ENCODE data around the gene EGFR. TPM values are rescaled to one million over a fixed set of nuclear protein-coding genes. Genes with fewer than 3 reads are reported as not detected.

The EGFR gene
- total RNA-seq, 1 donor from 2014 or later: 58.1 TPM

DNA sequence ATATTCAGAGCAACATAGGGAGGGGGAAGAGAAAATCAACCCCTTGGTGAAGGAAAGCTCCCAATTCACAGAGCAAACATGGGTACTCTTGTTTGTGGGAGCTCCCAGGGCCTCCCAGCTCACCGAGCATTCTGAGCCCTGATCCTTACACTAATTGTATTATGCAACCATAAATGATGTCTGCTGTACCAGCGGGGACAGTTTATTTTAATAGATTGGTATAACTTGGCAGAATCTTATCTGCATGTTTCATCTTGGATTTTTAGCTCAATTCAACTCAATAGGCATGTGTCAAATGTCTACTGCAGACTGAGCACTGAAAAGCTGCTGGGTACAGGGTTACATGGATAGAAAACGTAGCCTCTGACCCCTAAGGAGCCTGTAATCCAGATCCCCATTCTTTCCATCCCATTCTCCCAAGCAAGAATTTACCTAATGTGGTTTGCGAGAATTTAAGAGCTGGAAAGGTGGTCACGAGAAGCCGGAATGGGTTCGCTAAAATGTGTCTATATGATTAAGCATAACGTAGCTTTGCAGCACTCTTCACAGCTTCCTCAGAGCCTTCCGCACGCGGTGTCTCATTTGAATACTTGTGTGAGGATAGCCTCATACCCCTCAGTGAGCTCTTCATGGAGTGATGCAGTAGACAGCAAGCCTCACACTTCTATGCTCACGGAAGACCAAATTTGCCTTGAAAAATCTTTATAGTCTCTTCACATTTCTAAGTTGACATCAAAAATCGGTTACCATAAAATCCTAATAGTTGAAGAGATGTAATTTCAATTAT, 18.3 kb downstream of the EGFR start:
- no peak for DNase-seq

DNA sequence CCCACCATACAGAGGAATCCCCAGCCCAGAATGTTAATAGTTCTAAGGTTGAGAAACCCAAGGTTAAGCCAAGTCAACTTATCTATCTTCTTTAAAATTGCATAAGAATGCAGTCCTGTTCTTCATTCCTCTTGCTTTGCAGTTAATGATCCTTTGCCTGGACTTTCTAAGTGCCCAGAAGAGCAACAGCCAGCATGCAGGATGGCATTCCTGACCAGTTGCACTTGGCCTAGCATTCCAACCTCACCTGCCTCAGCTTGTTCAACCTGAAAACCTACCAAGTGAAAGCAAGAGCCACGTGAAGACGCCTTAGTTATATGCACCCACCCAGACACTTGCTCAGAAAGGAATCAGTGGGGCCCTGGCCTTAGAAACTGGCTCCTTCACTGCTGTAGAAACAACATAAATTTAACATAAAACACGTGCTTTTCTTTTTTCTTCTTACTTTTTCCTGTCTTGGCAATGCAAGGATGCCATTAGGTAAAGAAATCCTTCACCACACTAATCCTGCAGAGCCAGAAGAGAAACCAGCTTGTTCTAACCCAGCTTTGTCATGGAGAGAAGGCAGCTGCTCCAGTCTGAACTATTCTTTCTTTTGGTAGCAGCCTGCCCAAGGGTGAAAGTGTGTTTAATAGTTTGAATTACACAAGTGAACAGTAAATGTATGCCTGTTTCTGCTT, 25.0 kb downstream of the EGFR start:
- peak; percentile 63 for DNase-seq

DNA sequence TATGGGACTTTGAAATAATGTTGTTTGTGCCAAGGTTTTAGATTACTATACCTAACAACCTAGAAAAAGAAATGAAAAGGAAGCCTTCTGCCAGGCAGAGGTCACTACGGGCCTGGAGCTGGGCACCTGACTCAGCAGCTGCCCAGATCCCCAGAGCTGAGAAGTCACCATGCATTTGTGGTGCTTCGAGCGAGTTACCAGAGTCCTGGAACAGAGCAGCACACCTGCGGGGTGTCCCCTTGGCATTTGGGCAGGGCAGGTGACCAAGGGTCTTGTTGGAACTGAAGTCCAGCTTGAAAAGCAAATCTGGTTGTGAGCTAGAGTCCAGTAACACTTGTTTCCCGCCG, 25.5 kb downstream of the EGFR start:
- no peak for DNase-seq

DNA sequence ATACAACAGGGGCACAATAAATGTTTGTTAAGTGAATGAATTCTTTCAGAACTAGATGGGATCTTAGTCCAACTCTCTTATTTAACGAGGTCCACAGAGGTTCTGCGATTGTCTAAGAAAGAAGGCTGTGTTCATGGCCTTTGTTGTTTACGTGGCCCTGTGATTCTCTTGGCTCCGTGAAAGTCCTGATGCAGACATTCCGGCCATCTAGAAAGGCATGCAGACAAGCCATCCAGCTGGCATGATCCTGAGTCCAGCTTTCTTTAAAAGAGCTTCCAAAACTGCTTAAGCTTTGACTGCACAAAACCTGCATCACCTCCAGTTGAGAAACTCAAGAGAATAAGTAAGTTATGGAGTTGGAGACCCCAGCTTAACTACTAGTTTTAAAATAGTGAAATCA, 26.0 kb downstream of the EGFR start:
- no peak for DNase-seq

DNA sequence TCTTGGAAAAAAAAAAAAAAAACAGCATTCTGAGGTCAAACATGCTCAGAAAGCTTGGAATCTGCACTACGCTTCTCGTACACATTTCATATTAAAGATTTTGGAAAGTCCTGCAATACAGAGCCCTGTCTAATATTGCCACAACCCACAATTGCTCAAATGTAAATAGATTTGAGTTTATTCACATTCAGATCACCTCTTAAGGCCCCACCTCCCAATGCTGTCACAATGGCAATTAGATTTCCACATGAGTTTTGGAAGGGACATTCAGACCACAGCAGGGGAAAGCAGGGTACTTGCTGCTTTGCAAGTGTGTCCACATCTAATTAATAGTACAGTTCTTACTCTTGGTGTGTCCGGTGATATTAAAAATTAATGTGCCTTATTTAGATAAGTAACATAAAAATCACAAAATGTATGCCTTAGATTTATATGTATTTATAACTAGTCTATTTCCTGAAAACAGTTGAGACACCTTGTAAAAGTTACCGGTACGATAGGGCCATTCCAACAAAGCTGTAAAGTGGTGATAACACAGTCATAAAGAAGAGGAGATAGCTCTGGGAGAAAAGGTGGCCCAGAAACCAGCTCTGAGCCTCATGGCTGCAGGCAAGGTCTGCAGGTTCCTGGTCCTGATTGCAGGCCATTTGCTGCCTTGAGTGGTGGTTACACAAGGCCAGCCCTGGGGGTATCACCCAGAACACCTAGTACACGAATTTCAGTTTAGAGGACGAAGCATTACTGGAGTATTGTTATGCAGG, 27.9 kb downstream of the EGFR start:
- no peak for DNase-seq

DNA sequence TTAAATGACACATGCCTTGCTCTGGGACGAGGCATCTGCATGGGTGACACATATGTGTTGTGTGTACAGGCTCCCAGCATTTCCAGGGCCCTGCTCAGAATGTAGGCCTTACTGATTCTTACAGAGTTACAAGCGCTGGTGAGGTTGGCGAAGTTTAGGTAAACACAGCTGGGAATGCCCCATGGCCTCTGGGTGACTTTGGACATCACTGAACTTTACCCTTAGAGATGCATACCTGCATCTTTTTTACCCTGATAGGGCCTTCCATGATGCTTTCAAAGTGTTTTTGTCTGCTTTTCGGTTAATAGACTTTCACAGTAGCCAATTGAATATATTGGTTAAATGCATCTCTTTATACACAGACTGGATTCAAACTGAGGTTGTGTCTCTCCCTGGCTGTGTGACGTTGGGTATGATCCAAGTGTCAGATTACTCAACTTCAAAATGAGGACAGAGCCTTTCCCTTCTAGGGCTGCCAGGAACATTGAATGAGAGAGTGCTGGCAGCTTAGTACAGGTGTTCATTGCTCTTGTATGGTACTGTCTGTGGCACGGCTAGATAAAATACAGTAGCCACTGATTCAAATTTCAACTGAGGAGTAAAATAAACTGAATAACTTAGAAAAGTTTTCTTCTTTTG, 29.5 kb downstream of the EGFR start:
- peak; percentile 54 for DNase-seq

DNA sequence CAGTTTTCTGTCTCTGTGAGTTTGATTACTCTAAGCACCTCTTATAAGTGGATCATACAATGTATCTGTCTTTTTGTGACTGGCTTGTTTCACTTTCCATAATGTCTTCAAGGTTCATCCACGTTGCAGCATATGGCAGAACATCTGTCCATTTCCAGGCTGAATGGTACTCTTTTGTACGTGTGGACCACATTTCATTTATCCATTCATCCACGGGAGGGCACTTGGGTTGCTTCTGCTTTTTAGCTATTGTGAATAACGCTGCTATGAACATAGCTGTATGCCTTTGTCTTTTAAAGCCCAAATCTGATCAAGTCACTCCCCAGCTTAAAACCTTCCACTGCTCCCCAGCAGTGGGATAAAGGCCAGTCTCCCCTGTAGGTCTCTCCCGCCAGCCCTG, 31.5 kb downstream of the EGFR start:
- no peak for DNase-seq

DNA sequence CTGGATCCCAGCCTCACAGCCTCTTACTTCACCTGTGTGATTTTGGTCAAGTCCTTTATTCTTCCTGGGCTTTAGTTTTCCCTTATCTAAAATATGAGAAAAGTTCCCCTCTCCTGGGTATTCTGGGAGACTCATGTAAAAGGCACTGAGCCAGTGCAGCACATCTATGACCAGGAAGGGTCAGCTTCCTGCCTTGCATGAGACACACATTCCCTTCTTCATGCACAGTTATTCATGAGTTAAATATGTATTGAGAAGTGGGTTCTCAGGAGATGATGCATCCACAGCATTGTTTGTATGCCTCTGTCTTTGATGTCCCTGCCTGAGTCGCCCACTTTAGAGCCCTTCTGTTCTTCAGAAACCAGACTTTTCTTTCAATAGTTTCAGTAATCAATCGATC, 33.3 kb downstream of the EGFR start:
- no peak for DNase-seq

DNA sequence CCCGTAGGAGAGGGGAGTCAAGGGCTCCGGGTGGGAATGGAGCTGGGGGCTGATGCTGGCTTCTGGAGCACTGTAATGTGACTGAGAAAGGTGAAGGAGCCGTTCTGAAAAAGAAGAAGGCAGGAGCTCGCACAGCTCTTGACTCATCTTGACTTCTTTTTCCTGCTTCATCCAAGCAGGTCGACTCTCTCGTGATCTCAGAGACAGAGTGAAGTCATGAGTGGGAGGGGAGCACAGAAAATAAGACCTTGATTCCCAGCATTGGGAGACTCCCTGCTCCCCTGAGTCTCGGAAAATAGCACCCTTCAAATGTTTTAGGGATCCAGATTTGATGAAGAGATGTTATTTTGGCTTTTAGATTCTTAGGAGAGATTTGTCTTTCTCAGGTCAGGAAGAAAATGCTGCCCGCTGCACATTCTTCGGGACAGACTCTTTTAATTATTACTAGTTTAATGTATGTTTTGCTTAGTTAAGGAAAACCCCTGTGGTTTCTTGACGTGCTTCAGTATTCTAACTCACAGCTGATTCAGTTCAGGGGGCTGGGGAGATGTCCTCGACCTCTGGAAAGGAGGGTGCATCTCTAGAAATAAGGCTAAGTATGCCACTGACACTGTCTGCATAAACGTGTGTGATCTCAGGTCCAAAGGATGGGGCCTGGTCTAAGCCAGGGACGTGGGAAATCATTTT, 34.1 kb downstream of the EGFR start:
- DNase-seq: no peak

DNA sequence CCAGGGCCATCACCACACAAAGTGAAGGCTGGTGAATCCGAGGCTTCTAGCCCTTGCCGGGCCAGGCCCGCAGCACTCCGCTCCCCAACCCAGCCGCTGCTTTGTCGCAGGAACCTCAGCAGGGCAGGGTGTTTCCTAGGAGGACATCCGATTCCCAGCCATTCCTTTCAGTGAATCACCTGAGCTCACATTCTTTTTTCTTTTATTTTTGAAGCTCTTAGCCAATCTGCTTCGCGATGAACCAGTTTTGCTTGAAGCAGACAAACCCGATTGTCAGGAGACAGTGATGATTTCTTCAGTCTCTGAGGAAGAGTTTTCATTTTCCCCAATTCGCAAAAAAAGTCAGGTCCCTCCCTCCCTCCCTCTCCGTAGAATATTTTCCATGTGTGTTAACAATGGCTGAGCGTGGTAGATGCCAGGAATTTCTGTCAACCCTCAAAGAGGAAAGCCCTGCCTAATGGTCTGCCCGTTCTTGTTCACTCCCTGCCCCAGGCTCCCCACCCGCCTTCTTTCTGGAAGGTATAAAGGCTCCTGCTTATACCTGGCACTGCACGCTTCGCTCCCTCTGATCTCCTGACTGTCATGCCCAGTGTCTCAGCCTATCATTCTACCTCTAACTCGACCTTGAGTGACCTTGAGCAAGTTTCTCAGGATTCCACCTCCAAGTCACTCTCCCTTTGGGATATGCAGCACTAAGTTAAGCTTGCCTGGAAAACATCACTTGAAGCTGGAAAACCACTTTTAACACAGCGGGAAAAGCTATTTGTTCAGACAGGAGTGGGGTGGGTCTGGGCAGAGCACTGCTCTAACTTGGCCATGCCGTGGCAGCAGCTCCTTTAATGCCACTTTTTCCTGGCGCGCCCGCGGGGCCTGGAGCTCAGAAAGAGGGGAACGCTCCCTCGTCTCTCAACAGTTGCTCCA, 35.1 kb downstream of the EGFR start:
- DNase-seq: peak; percentile 81

DNA sequence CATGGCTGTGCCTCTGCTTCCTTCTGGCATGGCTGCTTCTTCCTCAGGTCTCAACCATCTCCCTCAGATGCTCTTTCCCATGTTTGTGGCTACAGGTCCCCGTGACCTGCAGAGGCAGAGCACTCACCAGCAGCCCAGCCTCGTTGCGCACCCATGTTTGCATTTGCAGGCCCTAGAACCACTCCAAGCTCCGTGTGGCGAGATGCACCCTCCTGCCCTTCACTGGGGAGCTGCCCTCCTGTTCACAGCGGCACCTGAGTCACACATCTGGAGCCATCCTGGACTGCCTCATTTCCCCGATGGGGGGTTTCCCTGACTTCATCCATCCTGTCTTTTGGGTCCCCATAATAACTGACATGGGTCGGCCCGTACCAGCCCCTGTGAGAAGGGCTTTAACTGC, 35.9 kb downstream of the EGFR start:
- DNase-seq: no peak

DNA sequence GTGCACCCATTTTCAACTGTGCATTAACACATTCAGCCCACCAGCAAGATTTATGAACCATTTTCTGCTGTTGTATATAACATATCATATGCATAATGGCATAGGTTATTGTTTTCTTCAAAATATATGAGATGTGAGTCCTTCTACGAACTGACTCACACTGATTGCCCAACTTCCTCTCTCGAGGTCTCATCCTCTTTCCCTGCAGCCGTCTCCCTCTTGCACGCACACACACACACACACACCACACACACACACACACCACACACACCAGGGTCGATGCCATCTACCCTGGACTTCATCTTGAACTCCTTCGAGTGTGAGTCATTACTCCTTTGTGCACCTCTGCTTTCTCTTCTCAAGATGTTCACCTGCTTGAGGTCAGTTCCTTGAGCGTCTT, 36.7 kb downstream of the EGFR start:
- DNase-seq: no peak

DNA sequence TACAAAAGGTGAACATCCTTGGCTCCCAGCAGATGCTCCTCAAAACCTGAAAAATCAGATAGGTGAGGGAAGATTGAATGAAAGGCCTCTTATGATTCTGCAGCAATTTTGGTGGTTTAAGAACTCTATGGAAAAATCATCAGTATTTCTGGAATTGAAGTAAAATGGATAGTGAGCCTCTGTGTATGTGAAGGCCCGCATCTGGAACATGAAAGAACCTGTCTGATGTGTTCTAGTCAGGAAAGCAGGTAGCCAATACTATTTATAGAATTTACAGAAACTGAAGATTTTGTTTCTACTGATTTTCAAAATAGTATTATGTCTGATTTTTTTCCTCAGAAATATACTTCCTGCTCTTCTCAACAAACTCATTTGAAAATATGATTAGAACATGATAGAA, 37.3 kb downstream of the EGFR start:
- no peak for DNase-seq

DNA sequence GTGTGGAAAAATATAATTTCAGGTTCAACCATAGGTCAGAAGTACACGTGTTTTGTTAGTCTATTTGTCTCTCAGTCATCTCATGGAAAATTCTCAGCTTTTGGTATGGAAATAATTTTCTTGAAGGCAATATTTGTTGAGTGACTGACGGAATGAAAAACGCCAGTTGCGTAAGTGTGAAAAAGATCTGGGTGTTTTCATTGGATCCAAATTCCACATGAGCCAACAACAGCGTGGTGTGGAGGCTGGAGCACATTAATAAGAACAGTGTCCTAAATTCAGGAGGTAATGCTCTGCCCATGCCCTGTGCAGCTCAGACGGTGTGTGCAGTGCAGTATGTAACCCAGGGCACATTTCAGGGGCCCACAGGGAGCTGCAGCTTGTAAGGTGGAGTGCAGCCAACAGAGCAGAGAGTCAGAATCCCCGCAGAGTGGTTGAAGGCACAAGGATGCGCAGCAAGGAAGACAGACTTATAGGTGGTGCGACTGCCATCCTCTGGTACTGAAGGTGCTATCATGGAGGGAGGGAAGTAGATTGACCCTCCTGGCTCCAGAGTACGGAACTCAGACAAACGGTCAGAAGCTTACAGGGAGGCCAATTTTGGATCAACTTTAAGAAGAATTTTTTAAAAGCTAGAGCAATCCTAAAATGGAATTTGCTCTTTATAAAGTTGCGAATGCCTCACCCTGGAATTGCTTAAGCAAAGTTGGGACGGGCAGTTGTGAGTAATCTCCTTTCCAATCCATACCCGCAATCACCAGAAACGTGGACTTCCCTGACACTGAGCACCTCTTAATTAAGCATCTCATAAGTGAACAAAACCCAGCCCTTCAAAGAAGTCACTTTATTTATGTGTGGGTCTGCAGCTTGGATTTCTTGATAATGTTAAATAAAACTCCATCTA, 38.0 kb downstream of the EGFR start:
- no peak for DNase-seq

DNA sequence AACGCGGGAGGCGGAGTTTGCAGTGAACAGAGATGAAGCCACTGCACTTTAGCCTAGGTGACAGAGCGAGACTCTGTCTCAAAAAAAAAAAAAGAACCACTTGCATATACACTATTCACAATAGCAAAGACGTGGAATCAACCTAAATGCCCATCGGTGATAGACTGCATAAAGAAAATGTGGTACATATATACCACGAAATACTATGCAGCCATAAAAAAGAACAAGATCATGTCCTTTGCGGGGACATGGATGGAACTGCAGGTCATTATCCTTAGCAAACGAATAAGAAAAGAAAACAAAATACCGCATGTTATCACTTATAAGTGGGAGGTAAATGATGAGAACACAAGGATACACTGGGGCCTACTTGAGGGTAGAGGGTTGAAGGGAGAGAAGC, 39.5 kb downstream of the EGFR start:
- DNase-seq: no peak

DNA sequence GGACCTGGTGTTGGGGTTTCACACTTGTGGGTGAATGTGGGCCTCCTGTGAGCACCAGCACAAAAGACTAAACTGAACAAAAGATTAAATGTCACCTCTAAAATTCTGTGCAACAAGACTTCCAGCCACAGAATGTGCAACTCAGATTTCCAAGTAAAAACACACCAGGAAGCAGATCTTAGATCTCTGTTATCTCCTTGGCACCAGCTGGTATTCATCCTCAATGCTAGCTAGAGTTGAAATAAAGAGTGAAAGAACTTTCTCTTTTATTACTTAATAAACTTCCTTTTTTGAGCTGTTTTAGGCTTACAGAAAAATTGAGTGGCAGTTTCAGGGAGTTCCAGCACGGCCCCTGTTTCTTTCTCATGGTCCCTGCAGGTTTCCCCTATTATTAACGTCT, 40.2 kb downstream of the EGFR start:
- DNase-seq: no peak

DNA sequence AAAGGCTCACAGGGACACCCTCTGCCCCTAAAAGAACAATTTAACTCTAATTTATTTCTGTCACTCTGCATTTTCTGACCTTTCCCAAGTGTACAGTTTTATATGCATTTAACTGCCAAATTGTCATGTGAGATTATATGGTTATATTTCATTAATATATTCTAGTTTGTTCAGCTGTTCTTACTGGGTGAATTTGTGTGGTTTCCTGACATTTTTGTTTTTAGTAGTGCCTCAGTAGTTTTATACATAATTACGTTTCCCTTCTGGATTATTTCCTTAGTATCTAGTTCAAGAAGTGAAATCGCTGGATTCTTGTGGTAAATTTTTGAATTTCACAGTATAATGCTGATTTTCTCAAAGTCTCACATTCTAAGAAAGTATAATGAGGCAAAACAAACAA, 41.3 kb downstream of the EGFR start:
- no peak for DNase-seq

DNA sequence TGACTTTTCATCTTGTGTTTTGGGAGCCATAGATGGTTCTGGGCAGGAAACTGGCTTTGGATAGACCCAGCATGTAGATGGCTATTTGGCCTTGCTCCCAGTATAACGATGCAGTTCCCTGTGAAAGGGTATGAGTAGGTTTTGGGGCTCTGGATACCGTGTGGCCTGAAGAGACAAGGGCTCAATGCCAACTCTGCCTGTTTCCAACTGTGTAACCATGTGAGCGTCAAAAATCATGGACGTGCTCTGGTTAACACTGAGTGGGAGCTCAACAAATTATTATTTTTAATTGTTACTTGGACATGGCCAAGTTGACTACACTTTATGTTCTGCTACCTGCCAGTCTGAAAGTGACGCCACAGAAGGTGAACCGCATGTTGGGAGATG, 41.8 kb downstream of the EGFR start:
- no peak for DNase-seq

DNA sequence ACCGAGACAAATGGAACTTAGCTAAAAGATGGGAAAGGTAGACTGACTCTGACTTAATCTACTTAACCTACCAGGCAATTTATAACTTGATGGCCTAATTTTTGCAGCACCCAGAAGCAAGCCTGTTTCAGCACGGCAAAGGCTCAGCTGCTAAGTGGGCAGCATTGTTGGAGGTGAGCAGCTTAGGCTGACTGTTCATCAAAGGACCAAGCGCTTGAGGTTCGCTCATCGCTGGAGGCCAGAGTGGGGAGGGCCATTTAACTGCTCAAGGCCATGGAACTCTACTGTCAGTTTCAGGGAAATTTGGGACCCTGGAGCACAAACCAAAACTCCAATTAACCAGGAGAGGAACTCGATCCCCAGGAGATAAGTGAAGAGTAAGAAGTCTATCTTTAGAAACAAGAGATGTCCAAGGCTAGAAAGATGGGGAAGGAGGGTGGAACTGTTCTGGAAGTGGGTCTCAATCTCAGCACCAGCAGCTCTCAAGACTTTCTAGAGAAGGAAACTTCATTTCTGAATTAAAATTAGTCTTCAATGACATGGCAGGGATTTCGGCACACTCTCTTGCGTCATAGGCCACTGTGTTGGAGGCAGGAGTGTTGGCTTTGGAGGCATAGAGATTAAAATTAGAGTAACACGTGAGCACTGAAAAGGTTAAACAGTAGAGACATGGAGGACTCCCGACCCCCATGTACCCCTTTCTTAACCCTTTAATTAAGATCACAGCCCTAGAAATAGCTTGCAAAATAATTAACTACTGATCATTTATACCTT, 43.1 kb downstream of the EGFR start:
- no peak for DNase-seq
